Osteoblast (primary cell): Measurements from ENCODE around the gene CENPV. TPM values are rescaled to one million over a fixed set of nuclear protein-coding genes. Genes with fewer than 3 reads are reported as not detected.

ENCODE experiments used
- DNase-seq: peaks from one replicate; pipeline ENCODE4 v3.0.0; 2011; ENCODE audit warnings: low spot score, mixed read lengths; ENCODE audit not compliant: insufficient read length; ENCODE audit errors: missing footprints
- H2AFZ ChIP-seq: 2 replicates; pipeline ENCODE4 v1.6.0; 2011; ENCODE audit warnings: mild to moderate bottlenecking, low read length
- H3K27ac ChIP-seq: 2 replicates; pipeline ENCODE4 v1.5.1; 2011; ENCODE audit warnings: mild to moderate bottlenecking, low read depth, low read length, moderate library complexity
- H3K27me3 ChIP-seq: 2 replicates; pipeline ENCODE4 v1.6.0; 2012; ENCODE audit warnings: mild to moderate bottlenecking, control low read depth, inconsistent platforms, low read length, moderate library complexity; ENCODE audit not compliant: insufficient read depth
- H3K36me3 ChIP-seq: 2 replicates; pipeline ENCODE4 v1.5.1; 2011; ENCODE audit warnings: mild to moderate bottlenecking, low read length, control low read depth, moderate library complexity; ENCODE audit not compliant: insufficient read depth
- H3K4me1 ChIP-seq: 2 replicates; pipeline ENCODE4 v1.5.1; 2011; ENCODE audit warnings: mild to moderate bottlenecking, low read length, control low read depth, moderate library complexity; ENCODE audit not compliant: insufficient read depth
- H3K4me2 ChIP-seq: 2 replicates; pipeline ENCODE4 v1.6.0; 2011; ENCODE audit warnings: mild to moderate bottlenecking, low read length; ENCODE audit not compliant: insufficient read depth
- H3K4me3 ChIP-seq: fragments of 200-600 bp; sonication (generic); 3 replicates; pipeline ENCODE4 v1.5.1; 2012; ENCODE audit warnings: mild to moderate bottlenecking, low read length, inconsistent platforms; ENCODE audit not compliant: insufficient read depth
- H3K79me2 ChIP-seq: 2 replicates; pipeline ENCODE4 v1.6.0; 2012; ENCODE audit warnings: mild to moderate bottlenecking, low read length, control low read depth, inconsistent platforms; ENCODE audit not compliant: insufficient read depth
- H3K9me3 ChIP-seq: 2 replicates; pipeline ENCODE4 v1.5.1; 2011; ENCODE audit warnings: low read depth, low read length, control low read depth
- H4K20me1 ChIP-seq: 2 replicates; pipeline ENCODE4 v1.6.0; 2012; ENCODE audit warnings: mild to moderate bottlenecking, low read length, control low read depth; ENCODE audit not compliant: insufficient read depth
- total RNA-seq: library from RNA; depleted of rRNA; stranded (reverse); fragments of >200 nt; gene quantifications from 2 replicates; pipeline ENCODE4 v1.2.3, GENCODE V29; 2012
- TF ChIP-seq, protein P1 (sequence below): IDR thresholded peaks from 2 replicates; pipeline ENCODE4 v1.5.1; 2011; ENCODE audit warnings: mild to moderate bottlenecking, low read depth, low read length, moderate library complexity; ENCODE audit errors: extremely low read depth

CENPV gene
- total RNA-seq, 1 donor = 5.1 TPM

GRCh38 chr17:16325964-16326363 is 27.3 kb downstream of the CENPV start:
- Histone ChIP-seq H3K4me3 (no peak overlapping the region), H2AFZ (no peak overlapping the region), H3K27me3 (no peaks in the 10 kb centered on the region), H3K79me2 (no peaks in the 10 kb centered on the region), H3K4me2 (no peak overlapping the region), H4K20me1 (no peaks in the 10 kb centered on the region), H3K27ac (no peak overlapping the region), H3K4me1 (peaks cover 11% of the 10 kb centered on the region), H3K9me3 (no peaks in the 10 kb centered on the region), H3K36me3 (peaks cover 7% of the 10 kb centered on the region)
- no peak for DNase-seq
- TF ChIP-seq, protein P1, sequence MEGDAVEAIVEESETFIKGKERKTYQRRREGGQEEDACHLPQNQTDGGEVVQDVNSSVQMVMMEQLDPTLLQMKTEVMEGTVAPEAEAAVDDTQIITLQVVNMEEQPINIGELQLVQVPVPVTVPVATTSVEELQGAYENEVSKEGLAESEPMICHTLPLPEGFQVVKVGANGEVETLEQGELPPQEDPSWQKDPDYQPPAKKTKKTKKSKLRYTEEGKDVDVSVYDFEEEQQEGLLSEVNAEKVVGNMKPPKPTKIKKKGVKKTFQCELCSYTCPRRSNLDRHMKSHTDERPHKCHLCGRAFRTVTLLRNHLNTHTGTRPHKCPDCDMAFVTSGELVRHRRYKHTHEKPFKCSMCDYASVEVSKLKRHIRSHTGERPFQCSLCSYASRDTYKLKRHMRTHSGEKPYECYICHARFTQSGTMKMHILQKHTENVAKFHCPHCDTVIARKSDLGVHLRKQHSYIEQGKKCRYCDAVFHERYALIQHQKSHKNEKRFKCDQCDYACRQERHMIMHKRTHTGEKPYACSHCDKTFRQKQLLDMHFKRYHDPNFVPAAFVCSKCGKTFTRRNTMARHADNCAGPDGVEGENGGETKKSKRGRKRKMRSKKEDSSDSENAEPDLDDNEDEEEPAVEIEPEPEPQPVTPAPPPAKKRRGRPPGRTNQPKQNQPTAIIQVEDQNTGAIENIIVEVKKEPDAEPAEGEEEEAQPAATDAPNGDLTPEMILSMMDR = no peak

GRCh38 chr17:16322636-16323035 is 30.6 kb downstream of the CENPV start:
- Histone ChIP-seq H2AFZ (no peak overlapping the region), H3K4me3 (no peak overlapping the region), H3K27me3 (no peaks in the 10 kb centered on the region), H3K9me3 (no peaks in the 10 kb centered on the region), H3K79me2 (no peaks in the 10 kb centered on the region), H3K27ac (no peak overlapping the region), H3K4me1 (no peaks in the 10 kb centered on the region), H4K20me1 (no peaks in the 10 kb centered on the region), H3K36me3 (peaks cover 12% of the 10 kb centered on the region), H3K4me2 (no peak overlapping the region)
- TF ChIP-seq, protein P1 = no peak
- peak; percentile 76 for DNase-seq

GRCh38 chr17:16319969-16320368 is 33.3 kb downstream of the CENPV start:
- Histone ChIP-seq H4K20me1 (no peaks in the 10 kb centered on the region), H3K79me2 (no peaks in the 10 kb centered on the region), H3K4me3 (no peak overlapping the region), H2AFZ (no peak overlapping the region), H3K27me3 (no peaks in the 10 kb centered on the region), H3K4me2 (no peak overlapping the region), H3K9me3 (no peaks in the 10 kb centered on the region), H3K4me1 (no peaks in the 10 kb centered on the region), H3K27ac (no peak overlapping the region), H3K36me3 (peaks cover 5% of the 10 kb centered on the region)
- TF ChIP-seq, protein P1 = no peak
- DNase-seq = no peak

- Histone ChIP-seq H2AFZ (no peak overlapping the region), H3K4me1 (no peaks in the 10 kb centered on the region), H3K36me3 (peaks cover 5% of the 10 kb centered on the region)
These were observed 38.4 kb downstream of the CENPV start for GRCh38 chr17:16314859-16315258.

More at GRCh38 chr17:16314859-16315258, 38.4 kb downstream of the CENPV start:
- Histone ChIP-seq H3K27me3 (no peaks in the 10 kb centered on the region), H3K4me3 (no peak overlapping the region), H3K9me3 (no peaks in the 10 kb centered on the region), H3K27ac (no peak overlapping the region), H4K20me1 (no peaks in the 10 kb centered on the region), H3K4me2 (no peak overlapping the region), H3K79me2 (no peaks in the 10 kb centered on the region)
- TF ChIP-seq, protein P1 = no peak
- DNase-seq = no peak
